GM21737 (cell line): ENCODE data around the gene RPS15A.
"Not testable (repeated sequence)": the region's sequence is repeated elsewhere in the genome, so short reads cannot be mapped to it uniquely, and the experiment has no call there.

Experiments used
- ATAC-seq: cut with Tn5 transposase; IDR thresholded peaks from one replicate; pipeline ENCODE4 v1.9.1; 2021; ENCODE audit warnings: mild to moderate bottlenecking, moderate library complexity; ENCODE audit not compliant: unreplicated experiment

RPS15A gene

GRCh38 chr16:18757960-18758660 lies 32.0 kb downstream of the RPS15A start:
- ATAC-seq: peak; percentile 53

- ATAC-seq: not testable (repeated sequence)
Observed at GRCh38 chr16:18756639-18757038, 33.5 kb downstream of the RPS15A start.

GRCh38 chr16:18742870-18743269 lies 47.3 kb downstream of the RPS15A start:
- not testable (repeated sequence) for ATAC-seq

- ATAC-seq: not testable (repeated sequence)
Observed at GRCh38 chr16:18740027-18740426, 50.1 kb downstream of the RPS15A start.

GRCh38 chr16:18738768-18739167 lies 51.4 kb downstream of the RPS15A start:
- not testable (repeated sequence) for ATAC-seq

GRCh38 chr16:18734279-18734678 lies 55.9 kb downstream of the RPS15A start:
- not testable (repeated sequence) for ATAC-seq
